SK-N-MC (cell line): ENCODE measurements around the gene CRACR2A.

Source experiments
- EZH2 ChIP-seq: fragments of 200-600 bp; sonication (generic); IDR thresholded peaks from one replicate; pipeline ENCODE4 v1.6.1; 2017; ENCODE audit warnings: antibody characterized with exemption
- POLR2AphosphoS5 ChIP-seq: IDR thresholded peaks from 2 replicates; pipeline ENCODE4 v1.6.1; 2012; ENCODE audit warnings: mild to moderate bottlenecking, low read depth, low read length, borderline replicate concordance

DNA sequence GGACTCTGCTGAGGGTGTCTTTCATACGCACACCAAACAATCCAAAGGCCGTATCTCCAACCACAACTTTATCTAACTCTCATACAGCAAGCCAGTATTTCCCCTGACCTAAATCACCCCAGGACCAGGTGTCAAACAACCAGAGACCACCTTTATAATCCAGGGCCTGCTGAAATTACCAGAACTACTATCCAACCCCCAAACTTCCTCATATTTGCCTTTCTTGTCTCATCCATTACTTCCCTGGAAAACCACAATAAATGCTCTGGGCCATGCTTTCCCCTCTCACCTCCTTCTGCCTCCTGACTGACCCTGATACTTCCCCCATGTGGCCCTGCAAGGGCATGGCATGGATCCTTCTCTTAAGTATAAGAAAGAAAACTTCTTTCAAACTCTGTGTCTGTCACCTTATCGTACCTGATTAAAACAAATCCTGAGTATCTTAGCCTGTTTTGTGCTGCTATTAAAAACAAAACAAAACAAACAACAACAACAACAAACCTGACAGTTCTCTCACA is 44.7 kb upstream of the CRACR2A start:
- TF ChIP-seq EZH2: no peak
- no peak for TF ChIP-seq POLR2AphosphoS5
